Retinal pigment epithelial cell (primary cell): ENCODE data around the gene RAMAC.

Source experiments
- DNase-seq: peaks from one replicate; pipeline ENCODE4 v3.0.0-alpha.2; 2010; ENCODE audit warnings: low read depth
- H3K4me3 ChIP-seq: 2 replicates; pipeline ENCODE4 v1.5.1; 2011; ENCODE audit warnings: mild to moderate bottlenecking, low read length, control low read depth, moderate library complexity
- TF ChIP-seq, protein P1 (sequence below): conservative IDR thresholded peaks from 2 replicates; pipeline ENCODE4 v1.5.1; 2011; ENCODE audit warnings: low read depth, low read length, control low read depth, inconsistent platforms

RAMAC gene

DNA sequence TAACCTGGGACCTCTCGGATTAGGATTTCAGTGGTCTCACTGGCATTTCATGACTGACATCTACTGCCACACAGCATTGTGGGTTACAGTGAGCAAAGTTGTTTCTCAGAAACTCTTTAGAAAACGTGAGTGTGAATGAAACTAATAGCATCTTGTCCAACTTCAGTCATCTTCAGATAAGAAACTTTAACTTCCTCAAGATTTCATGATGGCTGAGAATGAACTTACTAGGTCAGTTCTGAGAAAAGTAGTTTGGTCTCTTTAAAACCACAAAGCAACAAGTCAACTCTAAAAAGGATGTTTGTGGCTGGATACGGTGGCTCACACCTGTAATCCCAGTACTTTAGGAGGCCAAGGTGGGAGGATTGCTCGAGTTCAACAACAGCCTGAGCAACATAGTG is 19.3 kb upstream of the RAMAC start:
- H3K4me3 ChIP-seq: no peak overlapping the region
- TF ChIP-seq, protein P1, sequence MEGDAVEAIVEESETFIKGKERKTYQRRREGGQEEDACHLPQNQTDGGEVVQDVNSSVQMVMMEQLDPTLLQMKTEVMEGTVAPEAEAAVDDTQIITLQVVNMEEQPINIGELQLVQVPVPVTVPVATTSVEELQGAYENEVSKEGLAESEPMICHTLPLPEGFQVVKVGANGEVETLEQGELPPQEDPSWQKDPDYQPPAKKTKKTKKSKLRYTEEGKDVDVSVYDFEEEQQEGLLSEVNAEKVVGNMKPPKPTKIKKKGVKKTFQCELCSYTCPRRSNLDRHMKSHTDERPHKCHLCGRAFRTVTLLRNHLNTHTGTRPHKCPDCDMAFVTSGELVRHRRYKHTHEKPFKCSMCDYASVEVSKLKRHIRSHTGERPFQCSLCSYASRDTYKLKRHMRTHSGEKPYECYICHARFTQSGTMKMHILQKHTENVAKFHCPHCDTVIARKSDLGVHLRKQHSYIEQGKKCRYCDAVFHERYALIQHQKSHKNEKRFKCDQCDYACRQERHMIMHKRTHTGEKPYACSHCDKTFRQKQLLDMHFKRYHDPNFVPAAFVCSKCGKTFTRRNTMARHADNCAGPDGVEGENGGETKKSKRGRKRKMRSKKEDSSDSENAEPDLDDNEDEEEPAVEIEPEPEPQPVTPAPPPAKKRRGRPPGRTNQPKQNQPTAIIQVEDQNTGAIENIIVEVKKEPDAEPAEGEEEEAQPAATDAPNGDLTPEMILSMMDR: no peak
- no peak for DNase-seq

DNA sequence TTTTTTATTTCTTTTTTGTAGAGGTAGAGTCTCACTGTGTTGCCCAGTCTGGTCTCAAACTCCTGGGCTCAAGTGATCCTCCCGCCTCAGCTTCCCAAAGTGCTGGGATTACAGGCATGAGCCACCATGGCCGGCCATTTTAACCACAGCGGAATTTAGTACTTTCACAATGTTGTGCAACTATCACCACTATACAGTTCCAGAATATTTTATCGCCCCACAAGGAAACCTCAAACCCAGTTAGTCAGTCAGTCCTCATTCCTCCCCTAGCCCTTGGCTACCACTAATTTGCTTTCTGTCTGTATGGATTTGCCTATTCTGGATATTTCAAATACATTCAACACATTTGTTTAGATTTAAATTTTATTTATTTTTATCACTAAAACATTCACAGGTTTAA is 17.9 kb upstream of the RAMAC start:
- H3K4me3 ChIP-seq: no peak overlapping the region
- no peak for DNase-seq
- TF ChIP-seq, protein P1: no peak

DNA sequence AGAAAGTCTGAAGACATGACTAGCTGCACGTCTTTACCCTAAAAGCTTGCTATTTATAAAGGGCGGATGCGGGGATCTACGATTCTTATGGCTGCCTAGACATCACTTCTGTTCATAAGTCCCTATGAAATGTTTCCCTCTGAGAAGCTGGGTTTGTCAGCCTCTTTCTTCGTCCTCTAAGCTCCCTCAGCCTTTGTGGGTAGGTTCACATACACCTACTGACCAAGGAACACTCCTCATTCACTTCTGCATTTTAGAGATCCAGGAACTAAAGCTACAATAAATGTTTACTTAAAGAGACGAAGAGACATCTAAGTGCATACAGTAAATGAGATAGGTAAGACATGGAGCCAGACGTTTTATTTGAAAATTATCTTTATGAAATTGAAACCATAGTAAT is 16.7 kb upstream of the RAMAC start:
- no peak overlapping the region for H3K4me3 ChIP-seq
- TF ChIP-seq, protein P1: no peak
- no peak for DNase-seq

DNA sequence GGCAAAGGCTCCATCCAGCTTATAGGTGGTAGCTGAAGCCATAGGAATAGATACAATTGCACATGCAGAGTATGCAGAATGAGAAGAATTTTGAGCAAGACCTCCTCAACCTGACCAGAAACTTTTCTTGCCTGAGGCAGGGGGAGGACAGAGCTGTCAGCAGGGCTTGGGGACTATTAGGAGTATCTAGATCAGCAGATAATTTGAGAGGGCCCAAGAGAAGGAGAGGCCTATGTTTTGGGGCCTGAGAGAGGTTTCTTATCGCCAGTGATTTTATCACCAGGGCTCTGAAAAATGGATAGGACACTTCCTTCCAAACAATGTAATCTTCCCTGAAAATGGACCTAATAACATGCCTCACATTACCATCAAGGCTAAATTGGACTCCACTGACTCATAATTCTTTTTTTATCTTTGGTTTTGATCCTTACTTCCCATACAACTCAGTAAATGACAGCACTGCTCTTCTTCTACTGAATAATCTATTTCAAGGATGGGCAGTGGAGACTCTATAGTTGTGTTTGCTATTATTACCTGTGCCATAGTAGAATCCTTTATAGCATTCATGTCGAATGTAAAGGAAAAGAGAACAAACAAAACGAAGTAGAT is 15.8 kb upstream of the RAMAC start:
- no peak for DNase-seq
- H3K4me3 ChIP-seq: no peak overlapping the region
- TF ChIP-seq, protein P1: no peak

DNA sequence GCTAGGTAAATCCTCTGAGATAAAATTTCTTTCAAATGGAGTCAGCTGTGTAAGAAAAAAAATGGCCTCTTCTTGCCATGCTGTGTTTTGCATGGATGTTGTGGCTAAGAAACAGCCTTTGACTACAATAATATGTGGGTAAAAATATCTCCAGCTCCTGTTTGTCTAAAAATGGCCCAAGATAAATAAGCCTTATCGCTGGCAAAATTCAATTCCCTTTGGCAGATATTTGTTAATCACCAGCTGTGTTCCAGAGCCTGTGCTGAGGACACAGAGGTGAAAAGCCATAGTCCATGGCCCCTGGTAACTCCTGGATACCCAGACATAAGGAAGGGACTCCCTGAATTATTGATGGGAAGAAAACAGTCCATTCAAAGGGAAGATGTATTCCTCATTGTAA is 15.3 kb upstream of the RAMAC start:
- TF ChIP-seq, protein P1: no peak
- H3K4me3 ChIP-seq: no peak overlapping the region
- DNase-seq: no peak

DNA sequence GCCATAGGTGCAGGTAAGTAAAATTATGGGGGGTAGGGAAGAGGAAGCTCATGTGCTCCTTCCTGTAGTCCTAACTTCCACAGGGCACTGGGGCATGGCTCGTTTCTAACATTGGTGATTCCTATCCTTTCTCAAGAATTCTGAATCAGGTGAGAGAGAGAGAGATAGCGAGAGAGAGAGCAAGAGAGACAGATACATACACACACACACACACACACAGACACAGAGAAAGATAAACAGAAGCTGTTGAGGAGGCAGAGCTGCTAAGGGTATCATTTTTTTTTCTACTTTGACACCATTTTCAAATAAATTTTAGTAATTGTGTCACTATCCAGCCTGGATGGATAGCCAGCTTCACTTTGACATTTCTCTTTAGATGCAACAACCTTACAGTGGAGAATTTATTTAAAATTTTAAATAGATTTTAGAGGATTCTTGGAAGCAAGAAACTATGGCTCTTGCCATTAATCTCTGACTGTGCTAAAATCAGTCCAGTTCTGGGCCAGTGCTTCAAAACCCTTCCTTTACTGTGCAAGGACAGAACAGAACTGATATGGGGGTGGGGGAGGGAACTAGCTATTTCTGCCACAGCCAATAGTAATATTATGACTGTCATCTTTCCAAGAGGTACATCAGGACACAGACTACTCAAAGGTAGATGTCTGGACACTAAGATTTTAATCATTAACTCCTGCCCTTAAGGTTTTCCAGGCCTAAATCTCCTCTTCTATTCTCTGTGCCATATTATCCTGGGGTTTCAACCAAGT is 14.6 kb upstream of the RAMAC start:
- no peak for DNase-seq
- H3K4me3 ChIP-seq: no peak overlapping the region
- TF ChIP-seq, protein P1: no peak

DNA sequence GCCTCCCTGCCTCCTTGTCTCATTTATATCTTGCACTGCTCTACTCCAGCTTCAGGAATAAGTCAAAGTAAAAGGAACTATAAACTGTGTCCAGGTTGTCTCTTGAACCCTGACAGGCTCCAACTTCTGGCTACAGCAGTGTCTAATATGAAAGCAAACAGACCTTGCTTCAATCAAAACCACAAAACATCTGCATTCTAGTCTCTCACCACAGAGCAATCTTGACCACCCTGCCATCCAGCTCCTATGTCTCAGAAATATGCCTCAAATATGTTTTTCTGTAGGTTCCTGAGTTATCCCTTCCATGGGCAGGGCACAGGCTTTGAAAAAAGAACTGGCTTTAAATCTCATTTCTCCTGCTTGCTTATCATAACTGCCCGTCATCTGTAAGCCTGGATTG is 13.0 kb upstream of the RAMAC start:
- H3K4me3 ChIP-seq: no peak overlapping the region
- no peak for DNase-seq

More for the DNA sequence above, 13.0 kb upstream of the RAMAC start:
- TF ChIP-seq, protein P1: no peak
